HG02943 (cell line): Measurements from ENCODE around the gene ELOVL7.
"Not testable (repeated sequence)": the region's sequence is repeated elsewhere in the genome, so short reads cannot be mapped to it uniquely, and the experiment has no call there.

Source experiments
- ATAC-seq: cut with Tn5 transposase; IDR thresholded peaks from one replicate; pipeline ENCODE4 v1.9.1; 2021; ENCODE audit warnings: mild to moderate bottlenecking, low read depth, moderate library complexity; ENCODE audit not compliant: unreplicated experiment

Gene ELOVL7

DNA sequence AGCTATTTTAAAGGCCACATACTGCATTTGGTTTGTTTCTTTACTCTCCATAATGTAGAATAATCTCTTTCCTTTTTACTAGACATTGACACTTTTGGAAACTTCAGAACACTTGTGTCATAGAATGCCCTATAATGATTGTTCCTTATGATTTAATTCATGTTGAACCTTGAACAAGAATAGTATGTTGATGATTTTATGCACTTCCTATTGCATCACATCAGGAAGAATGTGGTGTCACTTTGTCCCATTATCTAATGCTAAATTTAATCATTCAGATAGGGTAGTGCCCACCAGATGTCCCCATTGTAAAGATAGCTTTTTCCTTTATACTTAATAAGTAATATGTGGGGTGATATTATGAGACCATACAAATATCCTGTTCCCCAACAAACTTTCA, 124.7 kb downstream of the ELOVL7 start:
- ATAC-seq: no peak

DNA sequence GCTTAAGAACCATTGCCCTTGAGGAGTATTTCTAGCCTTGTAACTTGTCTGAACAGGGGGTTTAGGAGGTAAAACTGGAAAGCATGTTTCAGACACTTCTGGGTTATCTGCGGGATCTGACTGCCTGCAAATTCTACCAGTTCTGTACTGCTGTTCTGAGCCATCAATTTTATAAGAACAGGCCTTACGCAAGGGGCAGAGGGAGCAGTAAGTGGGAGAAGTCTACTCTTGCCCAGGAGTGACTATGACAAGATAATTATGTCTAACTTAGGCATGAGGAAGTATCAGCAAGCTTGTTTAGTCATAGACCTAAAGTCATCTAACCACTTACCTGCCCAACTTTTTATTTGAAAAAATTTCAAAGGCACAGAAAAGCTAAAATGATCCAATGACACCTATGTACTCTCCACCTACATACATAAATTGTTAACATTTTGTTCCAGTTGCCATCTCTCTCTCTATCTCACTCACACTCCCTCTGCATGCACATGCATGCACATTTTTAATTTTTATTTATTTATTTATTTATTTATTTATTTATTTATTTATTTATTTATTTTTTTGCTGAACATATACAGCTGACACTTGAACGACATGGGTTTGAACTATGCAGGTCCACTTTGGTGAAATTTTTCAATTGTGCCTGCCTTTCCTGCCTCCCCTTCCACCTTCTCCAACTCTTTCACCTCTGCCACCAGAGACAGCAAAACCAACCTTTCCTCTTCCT, 125.7 kb downstream of the ELOVL7 start:
- no peak for ATAC-seq

DNA sequence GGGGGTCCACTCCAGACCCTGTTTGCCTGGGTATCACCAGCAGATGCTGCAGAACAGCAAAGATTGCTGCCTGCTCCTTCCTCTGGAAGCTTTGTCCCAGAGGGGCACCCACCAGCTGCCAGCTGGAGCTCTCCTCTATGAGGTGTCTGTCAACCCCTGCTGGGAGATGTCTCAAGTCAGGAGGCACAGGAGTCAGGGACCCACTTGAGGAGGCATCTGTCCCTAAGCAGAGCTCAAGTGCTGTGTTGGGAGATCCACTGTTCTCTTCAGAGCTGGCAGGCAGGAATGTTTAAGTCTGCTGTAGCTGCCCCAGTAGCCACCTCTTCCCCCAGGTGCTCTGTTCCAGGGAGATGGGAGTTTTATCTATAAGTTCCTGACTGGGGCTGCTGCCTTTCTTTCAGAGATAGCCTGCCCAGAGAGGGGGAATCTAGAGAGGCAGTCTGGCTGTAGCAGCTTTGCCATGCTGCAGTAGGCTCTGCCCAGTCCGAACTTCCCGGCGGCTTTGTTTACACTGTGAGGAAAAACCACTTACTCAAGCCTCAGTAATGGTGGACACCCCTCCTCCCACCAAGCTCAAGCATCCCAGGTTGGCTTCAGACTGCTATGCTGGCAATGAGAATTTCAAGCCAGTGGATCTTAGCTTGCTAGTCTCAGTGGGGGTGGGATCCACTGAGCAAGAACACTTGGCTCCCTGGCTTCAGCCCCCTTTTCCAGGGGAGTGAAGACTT, 128.7 kb downstream of the ELOVL7 start:
- not testable (repeated sequence) for ATAC-seq

DNA sequence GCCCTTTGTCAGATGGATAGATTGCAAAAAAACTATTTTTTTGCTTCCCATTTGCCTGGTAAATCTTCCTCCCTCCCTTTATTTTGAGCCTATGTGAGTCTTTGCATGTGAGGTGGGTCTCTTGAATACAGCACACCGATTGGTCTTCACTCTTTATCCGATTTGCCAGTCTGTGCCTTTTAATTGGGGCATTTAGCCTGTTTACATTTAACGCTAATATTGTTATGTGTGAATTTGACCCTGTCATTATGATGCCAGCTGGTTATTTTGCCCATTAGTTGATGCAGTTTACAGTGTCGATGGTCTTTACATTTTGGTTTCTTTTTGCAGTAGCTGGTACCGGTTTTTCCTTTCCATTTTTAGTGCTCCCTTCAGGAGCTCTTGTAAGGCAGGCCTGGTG, 131.1 kb downstream of the ELOVL7 start:
- ATAC-seq: no peak

DNA sequence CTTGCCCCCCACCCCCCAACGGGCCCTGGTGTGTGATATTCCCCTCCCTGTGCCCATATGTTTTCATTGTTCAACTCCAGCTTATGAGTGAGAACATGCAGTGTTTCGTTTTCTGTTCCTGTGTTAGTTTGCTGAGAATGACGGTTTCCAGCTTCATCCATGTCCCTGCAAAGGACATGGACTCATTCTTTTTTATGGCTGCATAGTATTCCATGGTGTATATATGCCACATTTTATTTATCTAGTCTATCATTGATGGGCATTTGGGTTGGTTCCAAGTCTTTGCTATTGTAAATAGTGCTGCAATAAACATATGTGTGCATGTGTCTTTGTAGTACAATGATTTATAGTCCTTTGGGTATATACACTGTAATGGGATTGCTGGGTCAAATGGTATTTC, 132.2 kb downstream of the ELOVL7 start:
- ATAC-seq: not testable (repeated sequence)

DNA sequence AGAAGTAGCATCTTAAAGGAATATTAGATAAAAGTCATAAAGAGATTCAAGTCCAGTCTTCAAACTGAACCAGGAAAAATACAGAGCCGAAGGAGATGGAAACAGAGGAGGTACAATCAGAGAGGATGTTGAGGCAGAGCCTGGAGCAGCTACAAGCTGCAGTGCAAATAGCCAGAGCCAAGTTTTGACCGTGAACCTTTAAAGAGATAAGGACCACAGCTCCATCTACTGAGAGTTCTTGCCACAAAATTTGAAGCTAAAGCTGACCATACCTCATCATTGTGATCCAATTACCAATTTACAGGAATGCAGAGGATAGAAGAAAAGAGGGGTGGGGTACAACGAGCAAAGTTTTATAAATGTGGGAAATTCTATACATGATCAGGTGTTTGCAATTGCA, 133.7 kb downstream of the ELOVL7 start:
- no peak for ATAC-seq

DNA sequence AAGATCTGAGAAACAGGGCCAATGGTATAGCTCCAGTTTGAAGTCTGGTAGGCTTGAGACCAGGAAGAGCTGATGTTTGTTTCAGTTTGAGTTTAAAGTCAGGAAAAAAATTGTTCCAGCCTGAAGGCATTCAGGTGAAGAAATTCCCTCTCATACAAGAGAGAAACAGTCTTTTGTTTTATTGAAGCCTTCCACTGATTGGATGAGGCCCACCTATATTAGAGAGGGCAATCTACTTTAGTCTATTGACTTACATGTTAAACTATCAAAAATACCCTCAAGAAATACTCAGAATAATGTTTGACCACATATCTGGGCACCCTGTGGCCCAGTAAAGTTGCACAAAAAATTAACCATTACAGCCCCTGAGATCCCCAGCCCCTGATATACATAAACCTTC, 138.9 kb downstream of the ELOVL7 start:
- no peak for ATAC-seq

DNA sequence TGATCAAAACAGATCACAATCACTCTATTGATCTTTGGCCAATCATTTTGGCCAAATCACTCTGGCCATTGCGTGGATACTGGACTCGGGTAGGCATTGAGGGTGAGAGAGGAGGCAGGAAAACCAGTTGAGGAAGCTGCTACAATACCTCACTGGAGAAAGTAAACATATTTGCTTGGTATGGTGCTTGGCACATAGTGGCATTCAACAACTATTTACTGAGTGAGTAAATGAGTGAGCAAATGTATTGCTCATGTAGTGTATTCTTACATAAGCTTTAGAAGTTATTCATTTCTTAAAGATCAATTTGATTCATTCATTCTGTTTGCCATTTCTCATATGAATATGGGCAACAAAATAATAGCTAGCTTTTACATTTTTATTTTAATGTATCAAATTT, 140.1 kb downstream of the ELOVL7 start:
- ATAC-seq: no peak
